ENCODE measurements around the gene CTNNA2.

Gene CTNNA2

DNA sequence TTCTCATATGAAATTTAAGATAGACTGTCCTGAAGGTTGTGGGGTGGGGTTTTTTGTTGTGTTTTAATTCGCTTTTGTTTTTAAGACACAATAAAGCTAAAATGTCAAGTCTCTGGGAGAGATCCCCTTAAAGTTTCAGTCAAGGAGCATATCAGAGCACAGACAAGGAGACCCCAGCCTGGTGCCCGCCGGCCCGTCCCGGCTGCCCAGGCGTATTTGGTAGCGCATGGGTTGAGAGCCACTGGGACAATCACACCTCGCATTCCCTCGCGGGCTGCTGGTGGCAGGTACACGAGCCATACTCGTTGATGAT lies 789.1 kb downstream of the CTNNA2 start:
- DNase-seq: no peak

DNA sequence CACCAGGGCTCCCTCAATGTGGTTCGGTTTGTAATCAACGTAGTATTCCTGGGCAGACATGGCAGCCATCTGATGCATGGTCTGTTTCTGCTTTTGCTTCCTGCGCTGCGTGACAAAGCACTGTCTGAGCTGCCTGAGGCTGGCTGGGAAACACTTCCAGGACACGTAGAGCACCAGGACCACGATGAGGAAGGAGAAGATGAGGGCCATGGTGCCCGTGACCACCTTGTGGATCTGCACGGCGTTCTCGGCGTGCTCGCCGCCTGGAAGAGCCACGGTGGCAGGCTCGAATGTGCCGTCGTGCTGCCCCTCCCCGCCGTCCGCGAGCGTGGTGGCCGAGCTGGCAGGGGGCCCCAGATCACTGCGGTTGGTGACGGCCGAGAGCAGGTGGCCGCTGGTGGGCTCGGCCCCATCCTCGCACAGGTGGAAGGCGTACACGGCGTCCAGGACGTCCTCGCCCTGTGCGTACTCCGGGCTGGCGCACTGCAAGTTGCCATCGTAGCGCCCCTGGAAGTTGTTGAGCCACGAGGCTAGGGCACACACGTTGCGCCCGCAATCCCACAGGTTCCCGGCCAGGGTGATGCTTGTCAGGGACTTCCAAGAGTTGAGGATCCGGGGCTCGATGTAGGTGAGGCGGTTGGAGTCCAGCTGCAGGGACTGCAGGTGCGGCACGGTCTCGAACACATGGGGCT lies 789.6 kb downstream of the CTNNA2 start:
- DNase-seq: no peak

DNA sequence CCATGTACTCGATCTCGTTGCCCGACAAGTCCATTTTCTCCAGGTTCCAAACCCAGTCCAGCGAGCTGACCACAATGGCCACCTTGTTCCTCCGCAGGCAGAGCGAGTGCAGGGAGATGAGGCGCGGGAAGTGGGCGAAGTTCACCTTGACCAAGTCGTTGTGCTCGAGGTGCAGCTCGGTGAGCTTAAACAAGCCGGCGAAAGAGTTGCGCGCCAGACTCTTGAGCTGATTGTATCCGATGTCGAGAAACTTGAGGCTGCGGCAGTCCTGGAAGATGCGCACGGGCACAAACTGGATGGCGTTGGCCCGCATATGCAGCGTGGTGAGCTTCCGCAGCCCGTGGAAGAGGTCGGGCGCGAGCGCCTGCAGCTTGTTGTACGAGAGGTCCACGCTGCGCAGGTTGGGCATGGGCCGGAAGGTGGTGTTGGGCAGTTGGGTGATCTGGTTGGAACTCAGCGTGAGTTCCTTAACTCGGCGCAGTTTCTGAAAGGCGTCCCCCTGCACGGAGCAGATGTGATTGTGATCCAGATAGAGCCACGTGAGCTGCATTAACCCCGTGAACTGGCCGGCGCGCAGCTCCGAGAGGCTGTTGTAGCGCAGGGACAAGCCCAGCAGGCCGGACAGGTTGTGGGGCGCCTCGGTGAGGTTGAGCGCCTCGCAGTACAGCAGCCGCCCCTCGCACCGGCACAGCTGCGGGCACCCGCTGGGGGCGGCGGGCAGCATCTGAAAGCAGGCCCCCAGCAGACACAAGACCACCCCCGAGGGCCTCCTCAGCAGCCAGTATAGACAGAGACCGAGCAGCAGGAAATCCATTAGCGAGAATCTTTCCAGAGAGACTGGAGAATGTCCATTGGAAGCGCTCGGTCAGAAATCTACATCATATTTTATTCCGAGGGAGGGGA lies 790.4 kb downstream of the CTNNA2 start:
- no peak for DNase-seq

DNA sequence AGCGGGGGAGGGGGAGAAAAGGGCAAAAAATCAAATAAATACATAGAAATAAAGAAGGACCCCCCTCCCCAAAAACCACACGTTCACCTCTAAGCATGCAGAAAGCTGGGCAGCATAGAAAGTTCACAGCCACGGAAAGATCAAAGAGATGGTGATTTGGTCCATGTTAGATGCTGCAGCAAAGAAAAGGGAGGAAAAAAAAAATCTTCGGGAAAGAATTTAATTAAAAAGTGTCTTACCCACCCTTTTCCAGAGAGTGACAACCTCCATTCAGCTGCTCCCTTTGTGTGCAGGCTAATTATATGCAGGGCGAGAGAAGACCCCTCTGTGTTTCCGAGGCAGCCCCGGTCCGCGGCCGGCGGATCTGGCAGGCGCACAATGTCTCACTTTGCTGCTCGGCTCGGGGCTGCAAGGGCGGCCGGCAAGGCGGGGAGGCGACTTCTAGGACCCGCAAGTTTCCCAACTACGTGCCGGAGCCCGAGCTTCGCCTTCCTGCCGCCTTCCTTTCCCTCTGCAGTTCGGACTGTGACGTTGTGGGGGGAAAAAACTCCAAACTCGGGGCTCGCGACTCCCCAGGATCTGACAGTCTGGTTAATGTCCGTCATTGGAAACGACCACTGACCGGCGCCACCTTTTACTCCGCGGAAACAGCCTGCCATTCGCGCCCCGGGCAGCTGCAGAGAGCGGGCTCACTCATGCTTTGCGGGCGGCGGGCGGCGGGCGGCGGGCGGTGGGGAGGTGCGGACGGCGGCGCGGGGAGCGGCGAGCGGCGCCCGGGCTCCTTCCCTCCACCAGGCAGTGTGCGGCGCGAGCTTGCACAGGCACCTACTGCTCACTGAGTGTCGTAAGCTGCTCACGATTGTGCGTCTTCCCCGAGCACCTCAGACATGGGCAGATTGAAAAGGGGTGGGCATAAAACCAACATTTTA lies 791.3 kb downstream of the CTNNA2 start, which contains the start of gene LRRTM1:
Gene LRRTM1 (minus strand): TSS at position 844 of the 929 bp plus-strand sequence. CDS start 933 bp downstream, outside the sequence.
- DNase-seq: no peak

DNA sequence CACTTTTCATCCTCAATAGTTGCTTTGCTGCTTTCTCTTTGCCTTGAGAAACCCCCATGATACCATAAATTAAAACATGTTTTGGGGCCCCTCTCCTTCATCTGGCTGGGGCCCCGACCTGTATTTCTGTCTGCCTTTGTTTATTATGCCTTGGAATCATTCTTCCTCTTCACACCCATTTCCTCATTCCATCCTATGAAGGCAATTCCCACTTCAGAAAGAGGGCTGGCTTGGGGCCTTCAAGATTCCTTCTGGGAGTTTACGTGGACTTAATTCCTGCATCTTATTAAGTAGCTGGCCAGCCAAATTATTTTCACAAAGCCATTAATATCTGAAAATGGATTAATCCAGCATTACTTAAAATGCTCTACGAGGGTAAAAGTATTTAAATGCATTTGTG lies 798.5 kb downstream of the CTNNA2 start:
- DNase-seq: no peak

DNA sequence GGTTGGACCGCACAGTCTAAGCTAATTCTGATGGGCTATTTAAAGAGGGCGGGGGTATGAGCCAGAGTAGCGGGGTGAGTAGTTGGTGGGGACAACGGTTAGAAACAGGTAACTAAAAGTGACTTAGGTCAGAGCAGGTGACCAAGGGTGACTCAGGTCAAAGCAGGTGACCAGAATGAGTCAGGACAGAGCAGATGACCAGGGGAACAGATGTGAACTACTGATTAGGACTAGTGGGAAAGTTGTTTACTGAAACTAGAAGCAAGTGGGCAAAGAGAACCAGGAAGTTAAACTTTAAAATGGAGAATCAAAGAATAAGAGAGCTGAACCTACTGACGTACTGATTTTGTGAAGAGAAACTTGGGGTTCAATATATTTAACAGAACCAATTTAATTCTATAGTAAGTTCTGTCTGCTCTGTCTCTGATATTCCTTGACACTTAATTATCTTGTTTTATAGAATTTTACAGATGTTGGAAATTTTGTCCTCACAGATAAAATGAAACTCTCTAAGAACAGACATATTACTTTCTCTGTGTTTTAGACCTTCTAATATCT lies 799.5 kb downstream of the CTNNA2 start:
- DNase-seq: no peak

DNA sequence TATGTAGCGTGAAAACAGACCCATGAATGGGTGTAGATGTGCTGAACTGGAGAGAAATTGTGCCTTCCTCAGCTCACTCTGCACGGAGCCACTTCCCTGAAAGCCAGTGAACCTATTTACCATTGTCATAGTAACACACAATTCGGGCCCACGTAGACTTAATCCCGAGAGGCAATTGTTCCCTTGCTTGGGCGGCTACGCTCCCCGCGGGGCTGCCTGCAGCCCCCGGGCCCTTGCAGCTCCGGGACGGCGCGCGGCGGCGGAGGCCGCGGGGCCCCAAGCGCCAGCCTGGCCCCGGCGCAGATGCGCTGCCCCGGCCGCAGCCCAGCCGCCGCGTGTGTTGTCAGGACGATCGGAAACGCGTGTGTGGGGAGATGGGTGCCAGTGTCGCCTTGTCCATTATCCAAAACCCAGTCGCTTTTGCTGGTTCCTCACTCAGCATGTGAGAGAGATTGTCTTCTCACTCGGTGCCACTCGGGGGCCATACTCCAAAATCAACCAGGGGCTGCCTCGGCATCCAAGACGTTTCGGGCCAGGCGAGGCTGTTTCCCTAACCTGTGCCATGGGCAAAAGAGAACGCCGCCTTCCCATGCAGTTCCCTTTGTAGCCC lies 809.6 kb downstream of the CTNNA2 start:
- DNase-seq: no peak

DNA sequence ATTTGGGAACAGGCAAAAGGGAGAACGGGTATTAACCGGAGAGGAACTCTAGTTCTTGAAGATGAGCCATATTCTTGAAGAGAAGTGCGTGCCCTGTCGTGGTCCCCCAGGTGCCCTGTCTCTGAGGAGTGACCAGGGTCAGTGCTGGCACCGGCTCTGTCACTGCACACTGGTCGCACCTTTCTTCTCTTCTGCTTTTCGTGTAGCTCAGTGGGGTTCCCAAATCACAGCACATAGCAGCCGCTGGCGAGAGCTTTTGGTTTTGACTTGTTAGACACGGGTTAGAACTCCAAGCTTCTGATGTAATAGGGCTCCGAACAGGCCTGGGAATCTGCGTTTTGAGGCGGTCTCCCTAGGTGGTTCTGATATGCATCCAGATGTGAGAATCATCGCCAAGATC lies 810.1 kb downstream of the CTNNA2 start:
- DNase-seq: no peak

DNA sequence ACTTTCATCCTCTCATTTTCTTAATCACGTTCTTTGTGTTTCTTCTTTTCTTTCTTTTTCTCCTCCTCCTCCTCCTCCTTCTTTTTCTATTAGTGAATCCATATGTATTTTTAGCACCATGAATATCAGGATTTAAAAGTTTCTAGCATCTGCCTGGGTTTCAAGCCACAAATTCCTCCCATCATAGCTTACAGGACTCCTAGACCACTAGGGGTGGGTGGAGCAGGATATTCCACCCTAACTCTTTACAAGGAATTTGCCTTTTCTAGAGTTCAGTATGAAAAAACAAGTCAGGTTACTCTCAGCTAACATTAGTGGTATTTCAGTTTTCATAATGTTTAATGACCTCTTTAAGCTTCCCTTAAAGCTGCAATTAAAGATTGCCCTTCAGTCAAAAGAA lies 810.8 kb downstream of the CTNNA2 start:
- no peak for DNase-seq

DNA sequence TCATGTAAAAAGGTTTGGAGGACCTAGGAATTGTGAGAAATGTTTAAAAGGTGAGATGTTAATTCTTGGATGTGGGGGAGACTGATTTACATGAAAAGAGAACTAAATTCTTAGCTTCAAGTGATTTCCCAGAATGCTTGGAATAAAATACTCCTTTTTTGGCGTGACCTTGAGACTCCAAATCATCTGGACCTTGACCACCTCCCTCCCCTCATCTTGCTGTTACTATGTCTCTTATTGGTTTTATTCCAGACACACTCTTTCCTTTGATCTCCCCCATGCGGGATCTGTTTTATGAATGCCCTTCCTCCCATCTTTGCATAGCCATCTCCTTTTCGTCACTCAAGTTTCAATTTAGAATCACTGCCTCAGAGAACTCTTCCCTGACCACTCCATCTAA lies 811.7 kb downstream of the CTNNA2 start:
- DNase-seq: no peak

DNA sequence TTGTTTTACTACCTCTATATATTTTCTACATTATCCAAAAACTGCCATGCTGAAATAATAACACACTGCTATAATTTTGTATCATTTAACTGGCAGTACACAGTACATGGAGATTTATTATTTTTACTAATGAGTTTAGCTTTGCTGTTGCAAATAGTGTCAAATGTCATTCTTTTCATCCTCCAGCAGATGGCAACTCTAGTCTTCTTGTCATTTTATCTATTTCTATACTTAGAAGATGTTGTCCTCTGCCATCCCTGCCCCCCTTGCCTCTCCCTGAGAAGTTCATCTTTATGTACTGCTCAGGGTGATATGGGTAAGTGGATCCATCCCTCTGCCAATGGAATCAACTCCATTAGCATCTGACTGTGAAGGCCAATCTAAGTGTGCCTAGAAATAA lies 813.4 kb downstream of the CTNNA2 start:
- DNase-seq: no peak

DNA sequence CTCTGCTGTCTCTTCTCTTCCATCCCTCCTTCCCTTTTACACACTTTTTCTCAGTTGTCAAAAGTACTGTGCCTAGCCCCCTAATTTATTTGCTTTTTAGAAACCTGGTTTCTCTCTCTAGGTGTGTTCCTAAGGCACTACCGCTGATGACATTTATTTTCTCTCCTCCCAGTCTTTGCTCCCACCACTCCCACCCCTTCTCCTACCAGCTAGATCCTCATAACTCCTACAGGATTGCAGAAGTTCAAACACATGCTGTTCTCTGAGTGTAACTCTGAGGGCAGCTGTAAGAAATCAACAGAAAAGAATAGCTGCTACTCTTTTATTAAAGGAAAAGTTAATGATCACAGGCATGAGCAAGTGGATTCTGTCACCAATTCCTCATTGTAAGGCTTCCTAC lies 814.0 kb downstream of the CTNNA2 start:
- DNase-seq: no peak

DNA sequence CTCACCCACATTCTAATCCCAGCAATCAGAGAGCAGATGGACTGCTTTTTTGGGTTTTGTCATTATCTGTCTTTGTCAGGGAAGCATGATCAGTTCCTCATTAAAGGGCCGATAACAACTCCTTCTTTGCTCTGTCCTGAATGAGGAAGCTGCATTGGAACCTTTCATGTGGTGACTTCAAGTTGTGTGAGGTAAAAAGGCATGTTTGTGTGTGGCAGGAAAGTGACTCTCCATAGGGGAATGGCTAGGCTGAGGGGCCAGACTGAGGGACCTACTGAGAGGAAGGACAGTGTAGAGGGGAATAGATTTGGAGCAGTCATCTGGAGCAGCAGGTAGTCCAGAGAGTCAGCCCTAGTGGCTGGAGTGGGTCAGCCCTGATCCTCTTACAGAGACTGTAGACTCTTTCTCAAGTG lies 815.3 kb downstream of the CTNNA2 start:
- DNase-seq: no peak

DNA sequence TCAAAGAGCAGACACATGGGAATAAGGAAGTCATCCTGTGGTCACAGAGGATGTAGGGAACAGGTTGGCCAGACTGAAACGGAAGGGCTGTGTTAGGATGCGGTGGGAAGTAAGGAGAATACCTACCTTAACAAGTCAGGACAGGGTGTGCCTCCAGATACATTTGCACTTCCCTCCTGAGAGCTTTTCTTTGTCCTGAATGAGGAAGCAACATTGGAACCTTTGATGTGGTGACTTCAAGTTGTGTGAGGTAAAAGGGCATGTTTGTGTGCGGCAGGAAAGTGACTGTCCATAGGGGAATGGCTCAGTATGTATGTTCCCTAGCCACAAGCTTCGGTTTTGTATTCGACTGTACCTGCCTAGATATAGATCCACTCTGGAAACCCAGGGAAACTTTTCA lies 816.6 kb downstream of the CTNNA2 start:
- DNase-seq: no peak

DNA sequence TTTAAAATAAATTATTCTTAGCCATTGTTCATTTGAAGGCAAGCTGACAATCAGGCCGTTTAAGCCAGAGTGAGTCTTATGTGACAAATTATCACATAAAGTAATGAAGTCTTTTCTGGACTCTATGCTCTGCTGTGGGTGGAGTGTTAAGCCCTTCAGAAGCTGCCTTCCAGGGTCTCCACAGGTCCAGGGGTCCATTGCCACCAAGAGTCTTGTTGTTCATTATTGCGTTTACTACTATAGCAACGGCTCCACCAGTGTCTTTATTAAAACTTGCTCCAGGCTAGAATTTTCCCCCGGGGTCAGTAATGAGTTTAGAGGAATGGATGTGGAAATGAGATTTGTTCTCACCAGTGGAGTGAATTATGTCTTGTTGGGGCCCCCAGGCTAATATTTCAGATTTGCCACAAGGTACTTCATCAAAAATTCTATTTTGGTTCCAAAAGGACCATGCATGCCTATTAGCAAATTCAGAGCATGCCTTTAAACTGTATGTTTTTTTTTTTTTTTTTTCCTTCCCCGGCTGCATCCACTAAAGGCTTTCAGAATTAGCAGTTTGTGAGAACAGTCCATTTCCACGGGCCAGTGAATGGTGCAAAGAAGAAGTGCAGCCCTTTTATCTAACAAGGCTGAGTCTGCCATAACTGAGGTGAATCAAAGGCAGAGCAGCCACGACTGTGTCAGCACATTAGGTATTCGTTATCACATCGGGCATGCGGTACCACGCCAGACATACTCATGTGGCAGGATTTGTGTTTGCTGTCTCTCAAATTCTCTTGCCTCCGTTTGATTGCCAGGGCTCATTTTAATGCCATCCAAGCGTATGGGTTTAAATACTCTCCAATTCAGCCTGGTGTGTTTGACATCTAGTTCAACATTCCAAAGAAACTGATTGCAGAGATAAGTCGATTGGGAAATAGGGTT lies 817.9 kb downstream of the CTNNA2 start:
- no peak for DNase-seq

DNA sequence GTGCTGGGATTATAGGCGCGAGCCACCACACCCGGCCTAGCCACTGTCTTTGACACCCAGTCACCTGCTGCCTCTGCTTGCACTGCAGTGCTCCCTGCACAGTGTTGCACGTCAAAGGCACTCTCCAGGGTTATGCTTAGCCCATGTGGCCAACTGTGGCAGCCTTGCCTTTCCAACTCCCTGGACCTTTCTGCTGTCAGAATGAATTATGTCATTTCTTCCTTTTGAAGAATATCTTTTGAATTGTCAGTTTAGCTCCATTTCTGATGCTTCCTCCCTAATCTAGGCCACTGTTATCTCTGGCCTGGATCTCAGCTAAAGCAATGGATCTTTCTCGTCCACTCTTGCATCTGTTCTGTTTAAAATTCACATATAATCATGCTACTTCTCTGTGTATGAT lies 821.0 kb downstream of the CTNNA2 start:
- no peak for DNase-seq

DNA sequence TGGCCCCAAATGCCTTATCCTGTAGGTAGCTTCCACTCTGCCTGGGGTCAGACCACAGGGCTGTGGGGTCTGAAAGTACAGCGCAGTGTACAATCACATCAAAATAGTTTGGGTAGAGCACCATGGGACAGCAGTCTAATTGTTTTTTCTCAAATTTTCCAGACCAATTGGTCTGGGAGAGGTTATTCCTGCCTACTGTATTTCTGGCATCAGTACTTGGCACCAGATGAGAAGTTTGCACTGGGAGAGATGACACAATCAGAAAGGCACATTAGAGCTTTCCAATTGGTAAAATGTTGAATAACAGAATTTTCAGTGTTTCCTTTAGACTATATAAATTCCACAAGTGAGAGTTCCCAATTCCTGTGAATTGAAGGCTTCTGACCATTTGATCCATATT lies 822.6 kb downstream of the CTNNA2 start:
- DNase-seq: no peak

DNA sequence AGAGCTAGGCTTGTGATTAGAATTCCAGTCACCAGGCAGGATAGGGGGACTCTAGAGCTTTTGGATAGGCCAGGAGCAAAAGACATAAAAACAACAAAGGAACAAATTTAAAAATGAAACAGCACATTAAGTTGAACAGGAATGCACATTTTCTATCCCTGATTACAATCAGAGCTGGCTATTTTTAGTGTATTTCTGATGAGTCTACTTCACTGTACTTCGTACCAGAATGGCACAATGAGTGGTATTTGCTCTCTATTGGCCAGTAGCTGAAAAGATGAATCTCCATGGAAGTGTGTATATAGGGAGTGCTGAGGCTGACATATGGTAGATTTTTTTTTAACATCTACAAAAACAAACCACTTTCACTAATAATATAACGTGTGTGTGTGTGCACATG lies 825.9 kb downstream of the CTNNA2 start:
- DNase-seq: no peak

DNA sequence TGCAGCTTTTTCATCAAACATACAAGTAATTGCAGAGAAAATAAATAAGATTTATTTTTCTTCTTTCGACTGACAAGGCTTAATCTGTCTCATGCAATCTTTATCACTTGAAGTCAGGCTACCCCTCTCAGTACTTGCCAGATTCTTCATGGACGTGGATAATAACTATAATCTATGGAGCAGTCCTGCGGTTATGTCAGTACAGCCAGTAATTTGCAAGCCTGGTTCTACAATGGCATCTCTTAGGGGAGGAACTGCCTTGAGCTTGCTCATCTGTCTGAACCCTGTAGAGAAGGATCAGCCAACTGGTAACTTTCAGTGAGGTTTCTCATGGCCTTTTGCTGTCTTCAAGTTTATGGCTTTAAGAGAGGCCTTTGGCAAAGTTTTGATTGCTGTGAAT lies 827.2 kb downstream of the CTNNA2 start:
- DNase-seq: no peak

DNA sequence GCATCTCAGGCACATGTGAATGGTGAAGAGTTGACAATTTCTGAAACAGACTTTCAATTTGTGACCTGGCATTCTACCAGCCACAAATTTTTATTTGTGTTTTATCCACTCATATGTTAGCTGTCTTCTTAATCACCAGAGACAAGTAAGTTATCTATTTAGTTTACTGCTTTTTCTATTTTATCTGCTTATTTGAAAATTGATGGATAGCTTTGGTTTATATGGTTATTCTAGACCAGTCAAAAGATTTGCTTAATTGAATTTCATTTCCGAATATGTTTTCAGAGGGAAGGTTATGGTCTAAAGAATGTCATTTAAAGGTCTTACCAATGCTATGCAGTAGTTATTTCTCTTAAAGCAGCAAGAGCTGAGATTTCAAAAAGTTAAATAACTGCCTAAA lies 835.2 kb downstream of the CTNNA2 start:
- DNase-seq: no peak

DNA sequence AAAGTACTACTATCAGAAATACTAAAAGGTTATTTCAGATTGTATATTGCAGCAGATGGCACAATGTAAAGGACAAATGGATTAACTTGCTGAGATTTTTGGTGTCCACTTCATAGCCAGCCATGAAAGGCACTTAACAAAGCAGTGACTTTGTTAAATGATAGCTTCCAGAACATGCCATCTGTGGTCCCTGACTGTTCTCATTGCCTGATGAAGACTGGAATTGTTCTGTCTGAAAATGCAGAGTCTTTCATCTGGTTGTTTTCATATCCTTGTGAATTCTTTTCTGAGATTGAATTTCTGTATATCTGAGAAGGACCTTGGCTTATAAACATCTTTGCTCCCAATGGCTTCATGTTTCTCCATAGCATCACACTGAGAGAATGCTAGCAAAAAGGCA lies 836.1 kb downstream of the CTNNA2 start:
- DNase-seq: no peak

DNA sequence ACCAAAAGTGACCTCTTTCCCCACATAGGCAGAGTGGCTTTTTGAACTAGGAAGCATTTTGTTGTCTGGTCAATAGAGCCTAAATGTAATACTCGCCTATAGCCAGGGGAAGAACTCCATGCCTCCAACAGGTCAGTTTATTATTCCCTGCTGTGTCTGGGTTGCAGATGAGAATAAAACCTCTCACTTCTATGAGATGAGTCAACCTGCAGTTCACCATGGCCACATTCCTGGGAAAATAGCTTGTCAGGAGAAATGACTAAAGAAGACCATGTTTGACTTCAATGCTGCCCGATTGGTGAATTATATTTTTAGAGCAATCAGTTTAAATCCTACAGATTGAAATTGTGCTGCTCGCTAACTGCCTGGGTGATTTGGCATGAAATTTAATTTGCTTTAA lies 838.4 kb downstream of the CTNNA2 start:
- DNase-seq: no peak
